22Rv1 (cell line): Measurements from ENCODE around the gene HSPB7.

ENCODE experiments used
- H3K27ac ChIP-seq: fragments of 450-650 bp; 2 replicates; pipeline ENCODE4 v1.5.1; 2017
- CTCF ChIP-seq: fragments of 450-650 bp; IDR thresholded peaks from 2 replicates; pipeline ENCODE4 v1.5.1; 2017; ENCODE audit warnings: mild to moderate bottlenecking
- ZFX ChIP-seq: fragments of 450-650 bp; IDR thresholded peaks from 2 replicates; pipeline ENCODE4 v1.6.1; 2017; ENCODE audit warnings: antibody characterized with exemption, borderline replicate concordance

HSPB7 gene

DNA sequence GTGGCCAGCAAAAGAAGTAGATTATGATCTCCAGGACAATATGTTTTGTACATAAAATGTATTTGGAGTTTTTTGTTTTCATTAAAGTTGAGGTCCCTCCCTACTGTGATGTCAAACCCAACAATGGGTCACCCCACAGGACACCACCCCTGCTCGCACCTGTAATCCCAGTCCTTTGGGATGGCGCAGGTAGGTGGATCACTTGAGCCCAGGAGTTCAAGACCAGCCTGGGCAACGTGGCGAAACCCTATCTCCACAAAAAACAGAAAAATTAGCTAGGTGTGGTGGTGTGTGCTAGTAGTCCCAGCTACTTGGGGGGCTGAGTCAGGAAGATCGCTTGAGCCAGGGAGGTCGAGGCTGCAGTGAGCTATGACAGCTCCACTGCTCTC is 50.9 kb downstream of the HSPB7 start:
- no peak for TF ChIP-seq ZFX
- no peak for TF ChIP-seq CTCF
- no peak overlapping the region for H3K27ac ChIP-seq

DNA sequence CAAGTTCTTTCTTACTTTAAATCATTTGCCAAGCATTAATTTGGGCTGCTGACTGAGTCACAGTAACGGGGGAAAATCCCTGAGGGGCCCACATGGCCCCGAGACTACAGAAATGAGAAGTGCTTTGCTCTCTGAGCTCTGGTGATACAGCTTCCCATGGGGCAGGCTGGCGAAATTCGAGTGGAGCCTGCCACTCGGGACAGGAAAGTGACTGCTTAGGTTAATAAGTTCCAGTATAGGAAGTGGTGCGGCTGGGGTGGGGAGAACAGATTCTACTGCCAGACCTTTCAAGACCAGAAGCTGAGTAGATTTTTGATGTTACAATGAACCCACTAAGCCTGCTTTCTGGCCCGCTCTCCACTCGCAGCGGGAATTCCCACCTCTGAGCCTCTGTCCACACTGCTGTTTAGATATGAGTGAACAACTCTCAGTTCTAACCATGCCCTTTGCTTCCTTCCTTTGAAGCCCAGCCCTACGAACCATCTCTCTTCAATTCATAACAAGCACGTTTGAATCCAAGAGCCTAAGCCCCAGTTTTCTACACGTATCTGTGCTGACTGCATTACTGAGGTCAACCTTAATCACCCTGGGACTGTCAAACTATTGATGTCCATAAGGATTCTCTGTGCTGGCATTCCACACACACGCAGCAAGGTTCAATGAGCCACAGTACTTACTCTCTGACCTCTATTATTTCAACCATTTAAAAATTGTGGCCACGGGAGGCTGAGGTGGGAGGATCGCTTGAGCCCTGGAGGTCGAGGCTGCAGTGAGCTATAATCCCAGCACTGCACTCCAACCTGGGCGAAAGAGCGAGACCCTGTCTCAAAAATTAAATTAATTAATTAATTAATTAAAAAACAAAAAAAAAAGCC is 51.5 kb downstream of the HSPB7 start:
- no peak overlapping the region for H3K27ac ChIP-seq
- TF ChIP-seq CTCF (no peak), ZFX (no peak)

GRCh38 chr1:15965228-15965767 is 52.5 kb downstream of the HSPB7 start:
- no peak overlapping the region for H3K27ac ChIP-seq
- TF ChIP-seq ZFX (no peak), CTCF (no peak)
